ENCODE data around the gene GTF2F1. TPM values are rescaled to one million over a fixed set of nuclear protein-coding genes. Genes with fewer than 3 reads are reported as not detected.
A peak's percentile ranks its signal among the peaks of the same experiment; 100 is the strongest.

Gene GTF2F1
- total RNA-seq, 1 donor from 2014 or later = 62.0 TPM

DNA sequence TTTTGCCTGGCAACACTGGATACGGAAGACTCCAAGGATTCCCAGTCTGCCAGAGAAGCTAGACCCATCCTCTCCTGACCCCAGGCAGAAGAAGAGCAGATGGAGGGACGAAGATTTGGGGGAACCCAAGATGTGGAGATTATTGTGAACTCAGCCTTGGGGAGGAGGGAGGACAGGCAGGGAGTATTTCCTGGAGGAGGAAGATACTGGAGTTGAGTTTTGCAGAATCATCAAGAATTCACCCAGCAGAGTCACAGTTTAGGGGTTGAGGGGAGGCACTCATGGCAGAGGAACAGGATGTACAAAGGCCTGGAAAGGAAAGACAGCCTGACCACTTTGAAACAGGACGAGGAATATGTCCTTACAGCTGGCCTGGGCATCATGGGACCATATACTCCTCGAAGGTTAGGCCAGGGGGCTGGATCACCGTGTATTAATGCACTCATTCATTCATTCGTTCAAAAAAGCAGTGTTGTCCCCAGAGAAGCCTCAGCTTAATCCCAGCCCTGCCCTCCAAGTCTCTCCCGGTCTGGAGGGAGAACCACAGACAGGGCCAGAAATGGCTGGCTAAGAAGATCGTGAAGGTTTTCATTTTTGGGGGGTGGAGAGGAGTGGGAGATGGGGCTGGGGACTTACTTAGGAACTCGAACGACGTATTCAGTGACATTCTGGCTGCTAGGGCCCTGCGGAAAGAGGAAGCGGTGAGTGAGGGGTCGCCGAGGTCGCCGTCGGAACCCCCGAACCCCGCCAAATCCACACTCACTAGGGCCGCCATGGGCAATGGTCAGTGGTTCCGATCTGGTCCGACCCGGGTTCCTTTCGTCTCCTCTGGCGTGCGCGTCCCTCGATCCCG is 517 bp downstream of the GTF2F1 start:
- no peak for DNase-seq (ENCODE audit: extremely low spot score, unreplicated experiment)
- peak overlapping the region; percentile 95 for H3K4me3 Mint-ChIP-seq (ENCODE audit: unreplicated experiment)
- H3K36me3 Mint-ChIP-seq (ENCODE audit: unreplicated experiment) = peaks cover 13% of the 10 kb centered on the region
- H3K4me1 Mint-ChIP-seq (ENCODE audit: unreplicated experiment) = peaks cover 22% of the 10 kb centered on the region
- H3K27ac Mint-ChIP-seq (ENCODE audit: unreplicated experiment) = peak overlapping the region; percentile 98
- H3K9me3 Mint-ChIP-seq (ENCODE audit: unreplicated experiment) = no peaks in the 10 kb centered on the region
- no peaks in the 10 kb centered on the region for H3K27me3 Mint-ChIP-seq (ENCODE audit: unreplicated experiment)
- TF ChIP-seq, protein P1, sequence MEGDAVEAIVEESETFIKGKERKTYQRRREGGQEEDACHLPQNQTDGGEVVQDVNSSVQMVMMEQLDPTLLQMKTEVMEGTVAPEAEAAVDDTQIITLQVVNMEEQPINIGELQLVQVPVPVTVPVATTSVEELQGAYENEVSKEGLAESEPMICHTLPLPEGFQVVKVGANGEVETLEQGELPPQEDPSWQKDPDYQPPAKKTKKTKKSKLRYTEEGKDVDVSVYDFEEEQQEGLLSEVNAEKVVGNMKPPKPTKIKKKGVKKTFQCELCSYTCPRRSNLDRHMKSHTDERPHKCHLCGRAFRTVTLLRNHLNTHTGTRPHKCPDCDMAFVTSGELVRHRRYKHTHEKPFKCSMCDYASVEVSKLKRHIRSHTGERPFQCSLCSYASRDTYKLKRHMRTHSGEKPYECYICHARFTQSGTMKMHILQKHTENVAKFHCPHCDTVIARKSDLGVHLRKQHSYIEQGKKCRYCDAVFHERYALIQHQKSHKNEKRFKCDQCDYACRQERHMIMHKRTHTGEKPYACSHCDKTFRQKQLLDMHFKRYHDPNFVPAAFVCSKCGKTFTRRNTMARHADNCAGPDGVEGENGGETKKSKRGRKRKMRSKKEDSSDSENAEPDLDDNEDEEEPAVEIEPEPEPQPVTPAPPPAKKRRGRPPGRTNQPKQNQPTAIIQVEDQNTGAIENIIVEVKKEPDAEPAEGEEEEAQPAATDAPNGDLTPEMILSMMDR (IDR thresholded peaks at IDR 0.05) = no peak

DNA sequence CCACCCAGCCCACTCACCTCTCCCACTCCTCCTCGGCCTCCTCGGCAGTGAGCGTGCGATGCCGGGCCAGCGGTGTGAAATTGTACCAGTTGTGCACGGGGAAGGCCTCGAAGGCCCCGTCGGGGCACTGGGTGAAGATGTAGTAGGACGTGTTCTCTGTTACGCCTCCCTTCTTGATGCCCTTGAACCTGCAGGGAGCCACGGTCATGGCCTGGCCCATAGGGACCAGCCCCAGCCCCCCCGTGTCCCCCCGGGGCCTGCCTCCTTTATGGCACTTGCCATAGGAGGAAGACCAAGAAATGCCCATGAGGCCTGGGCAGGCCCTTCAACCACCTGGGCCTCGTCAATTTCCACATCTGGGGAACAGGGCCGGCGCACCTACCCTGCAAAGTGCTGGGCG is 5.6 kb downstream of the GTF2F1 start:
- no peak overlapping the region for H3K4me3 Mint-ChIP-seq (ENCODE audit: unreplicated experiment)
- H3K36me3 Mint-ChIP-seq (ENCODE audit: unreplicated experiment) = peaks cover 27% of the 10 kb centered on the region
- no peak overlapping the region for H3K27ac Mint-ChIP-seq (ENCODE audit: unreplicated experiment)
- H3K9me3 Mint-ChIP-seq (ENCODE audit: unreplicated experiment) = no peaks in the 10 kb centered on the region
- DNase-seq (ENCODE audit: extremely low spot score, unreplicated experiment) = no peak
- TF ChIP-seq, protein P1 (IDR thresholded peaks at IDR 0.05) = no peak
- H3K4me1 Mint-ChIP-seq (ENCODE audit: unreplicated experiment) = peaks cover 8% of the 10 kb centered on the region
- H3K27me3 Mint-ChIP-seq (ENCODE audit: unreplicated experiment) = no peaks in the 10 kb centered on the region

DNA sequence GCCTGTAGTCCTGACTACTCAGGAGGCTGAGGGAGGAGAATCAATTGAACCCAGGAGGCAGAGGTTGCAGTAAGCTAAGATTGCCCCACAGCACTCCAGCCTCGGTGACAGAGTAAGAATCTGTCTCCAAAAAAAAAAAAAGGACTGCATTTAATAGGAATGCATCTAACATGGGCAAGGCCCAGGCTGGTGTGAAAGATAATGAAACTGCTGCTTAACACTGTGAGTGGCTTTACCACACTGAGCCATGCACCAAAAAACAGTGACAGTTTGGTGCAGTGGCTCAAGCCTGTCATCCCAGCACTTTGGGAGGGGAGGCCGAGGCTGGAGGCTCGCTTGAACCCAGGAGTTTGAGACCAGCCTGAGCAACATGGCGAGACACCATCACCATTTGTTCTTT is 8.6 kb downstream of the GTF2F1 start:
- TF ChIP-seq, protein P1 (IDR thresholded peaks at IDR 0.05) = no peak
- no peak overlapping the region for H3K4me3 Mint-ChIP-seq (ENCODE audit: unreplicated experiment)
- DNase-seq (ENCODE audit: extremely low spot score, unreplicated experiment) = no peak
- H3K27ac Mint-ChIP-seq (ENCODE audit: unreplicated experiment) = no peak overlapping the region
- H3K9me3 Mint-ChIP-seq (ENCODE audit: unreplicated experiment) = no peaks in the 10 kb centered on the region
- H3K4me1 Mint-ChIP-seq (ENCODE audit: unreplicated experiment) = no peaks in the 10 kb centered on the region
- peaks cover 40% of the 10 kb centered on the region for H3K36me3 Mint-ChIP-seq (ENCODE audit: unreplicated experiment)
- no peaks in the 10 kb centered on the region for H3K27me3 Mint-ChIP-seq (ENCODE audit: unreplicated experiment)

DNA sequence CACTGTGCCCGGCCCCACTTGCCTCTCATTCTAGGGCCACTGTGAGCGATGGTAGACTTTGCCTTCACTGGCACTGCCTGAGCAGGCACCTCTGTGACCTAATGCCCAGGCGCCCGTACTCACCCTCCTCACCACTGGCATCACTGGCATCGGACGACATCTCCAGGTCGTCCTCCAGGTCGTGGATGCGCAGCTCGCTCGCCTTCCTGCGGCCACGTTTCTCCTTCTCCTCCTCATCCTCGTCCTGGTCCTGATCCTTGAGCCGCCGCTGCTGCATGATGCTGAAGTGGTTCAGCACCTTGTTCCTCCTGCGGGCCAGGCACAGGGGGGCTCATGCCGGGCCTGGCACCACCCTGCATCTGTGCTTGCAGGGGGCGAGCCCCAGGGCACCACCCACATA is 9.8 kb downstream of the GTF2F1 start:
- no peak for DNase-seq (ENCODE audit: extremely low spot score, unreplicated experiment)
- H3K27me3 Mint-ChIP-seq (ENCODE audit: unreplicated experiment) = no peaks in the 10 kb centered on the region
- TF ChIP-seq, protein P1 (IDR thresholded peaks at IDR 0.05) = no peak
- peaks cover 39% of the 10 kb centered on the region for H3K36me3 Mint-ChIP-seq (ENCODE audit: unreplicated experiment)
- H3K9me3 Mint-ChIP-seq (ENCODE audit: unreplicated experiment) = no peaks in the 10 kb centered on the region
- H3K4me1 Mint-ChIP-seq (ENCODE audit: unreplicated experiment) = peaks cover 5% of the 10 kb centered on the region
- no peak overlapping the region for H3K27ac Mint-ChIP-seq (ENCODE audit: unreplicated experiment)
- H3K4me3 Mint-ChIP-seq (ENCODE audit: unreplicated experiment) = no peak overlapping the region

DNA sequence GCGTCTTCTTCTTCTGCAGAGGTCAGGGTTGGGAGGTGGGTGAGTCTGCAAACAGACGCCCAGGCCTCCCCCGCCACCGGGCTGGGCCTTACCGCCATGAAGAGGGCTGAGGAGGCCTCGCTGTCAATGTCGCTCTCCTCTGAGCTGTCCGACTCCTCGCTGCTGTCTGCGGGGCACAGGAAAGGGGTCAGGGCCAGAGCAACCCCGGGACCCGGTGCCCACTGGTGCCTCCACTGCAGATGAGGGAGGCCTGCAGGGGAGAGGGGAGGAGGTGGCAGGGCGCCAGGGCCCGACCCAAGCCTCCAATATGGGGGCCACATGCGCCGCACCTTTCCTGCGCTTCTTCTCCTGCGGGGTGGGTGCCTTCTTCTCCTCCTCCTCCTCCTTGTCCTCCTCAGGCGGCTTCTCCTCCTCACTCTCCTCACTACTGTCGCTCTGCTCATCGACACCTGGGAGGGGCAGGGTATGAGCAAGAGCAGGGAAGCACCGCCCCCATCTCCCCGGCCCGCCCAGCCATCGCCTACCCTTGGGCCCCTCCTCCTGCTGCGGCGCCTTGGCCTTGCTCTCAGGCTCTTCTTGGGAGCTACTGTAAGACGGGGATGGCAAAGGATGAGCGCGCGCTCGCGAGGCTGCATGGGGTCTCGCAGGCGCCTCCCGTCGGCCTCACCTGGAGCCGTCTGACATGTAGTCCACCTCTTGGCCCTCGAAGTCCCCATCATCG is 11.8 kb downstream of the GTF2F1 start:
- Mint-ChIP-seq H3K4me3 (ENCODE audit: unreplicated experiment) (no peak overlapping the region), H3K27ac (ENCODE audit: unreplicated experiment) (no peak overlapping the region), H3K27me3 (ENCODE audit: unreplicated experiment) (no peaks in the 10 kb centered on the region), H3K36me3 (ENCODE audit: unreplicated experiment) (peaks cover 37% of the 10 kb centered on the region), H3K4me1 (ENCODE audit: unreplicated experiment) (peaks cover 7% of the 10 kb centered on the region), H3K9me3 (ENCODE audit: unreplicated experiment) (no peaks in the 10 kb centered on the region)
- DNase-seq (ENCODE audit: extremely low spot score, unreplicated experiment) = no peak
- TF ChIP-seq, protein P1 (IDR thresholded peaks at IDR 0.05) = no peak

Data from osteocyte (in vitro differentiated cells).